Esophagus muscularis mucosa (tissue), 3 donors: Measurements from ENCODE around the gene ZNF442.

Source experiments
- CTCF ChIP-seq, 3 experiments: fragments of 200-600 bp in 2 of 3; fragments of 450-650 bp in 1 of 3; sonication (generic) in 2 of 3; IDR thresholded peaks; one replicate each; pipeline ENCODE4 v1.5.1; 2017 to 2019; ENCODE audit warnings: antibody characterized with exemption in 3 of 3, mild to moderate bottlenecking in 2 of 3, moderate library complexity in 1 of 3
- POLR2A ChIP-seq: fragments of 450-650 bp; IDR thresholded peaks from one replicate; pipeline ENCODE4 v1.6.1; 2017; ENCODE audit warnings: antibody characterized with exemption, moderate library complexity, mild to moderate bottlenecking, low read depth

GRCh38 chr19:12318782-12319413, 46.6 kb downstream of the ZNF442 start:
- no peak for TF ChIP-seq CTCF (IDR thresholded peaks at IDR 0.05)
- TF ChIP-seq POLR2A, result no peak
